Body of pancreas (tissue), 4 donors: ENCODE measurements around the gene WNK2. TPM values are rescaled to one million over a fixed set of nuclear protein-coding genes. Genes with fewer than 3 reads are reported as not detected.

Experiments used
- ATAC-seq: fragments of 150-250 bp; one replicate; pipeline ENCODE4 v1.9.1; 2016
- DNase-seq, 4 donors: peaks; one replicate each; pipeline ENCODE4 v3.0.0-alpha.2; 2019
- H3K27ac ChIP-seq, 4 donors: fragments of 200-600 bp; sonication (generic); 1 replicate in 3 of 4; 2 replicates in 1 of 4; pipeline versions ENCODE4 v1.5.1 to v1.6.1; 2016 to 2019; ENCODE audit warnings: mild to moderate bottlenecking in 1 of 4, mixed read lengths in 1 of 4, moderate library complexity in 1 of 4
- H3K27me3 ChIP-seq, 2 donors: fragments of 200-600 bp; sonication (generic); one replicate each; pipeline ENCODE4 v1.6.0; 2016; ENCODE audit warnings: mild to moderate bottlenecking in 1 of 2
- H3K36me3 ChIP-seq, 2 donors: fragments of 200-600 bp; sonication (generic); replicated peaks in 1 of 2; 2 replicates each; pipeline ENCODE4 v1.5.1; 2016; ENCODE audit warnings: low read depth in 2 of 2; ENCODE audit not compliant: insufficient read depth in 1 of 2
- H3K4me1 ChIP-seq: fragments of 200-600 bp; sonication (generic); one replicate; pipeline ENCODE4 v1.6.0; 2016
- H3K4me3 ChIP-seq, 2 donors: fragments of 200-600 bp; sonication (generic); 1 replicate in 1 of 2; 2 replicates in 1 of 2; pipeline ENCODE4 v1.5.1; 2016 to 2019
- H3K9me3 ChIP-seq, 3 donors: fragments of 200-600 bp; sonication (generic); 1 replicate in 2 of 3; 2 replicates in 1 of 3; pipeline ENCODE4 v1.5.1; 2016
- POLR2A ChIP-seq, 3 donors: fragments of 450-650 bp; IDR thresholded peaks; one replicate each; pipeline ENCODE4 v1.6.1; 2016; ENCODE audit warnings: antibody characterized with exemption in 3 of 3, mild to moderate bottlenecking in 2 of 3
- WGBS, 2 donors: methylation state at CpG; one replicate each; pipeline ENCODE4 v1.1.5; 2017; 5-methylcytosine and 5-hydroxymethylcytosine counted together
- intact Hi-C: fragments of 100-400 bp; cut with DNase I; formaldehyde crosslinking; loops from one replicate; pipeline ENCODE4 v1.15.1; 2023
- total RNA-seq, 2 donors: library from RNA; depleted of rRNA; stranded (reverse); fragments of >200 nt; gene quantifications; one replicate each; pipeline ENCODE4 v1.1.0, GENCODE V29; 2016
- TF ChIP-seq, protein P1 (sequence below), 7 experiments: fragments of 450-650 bp in 4 of 7; fragments of 200-600 bp in 3 of 7; sonication (generic) in 3 of 7; IDR thresholded peaks; one replicate each; pipeline ENCODE4 v1.5.1; 2016 to 2019; ENCODE audit warnings: antibody characterized with exemption in 7 of 7

WNK2 gene
- total RNA-seq, 2 donors from 2014 or later = 85.4 to 173 TPM

DNA sequence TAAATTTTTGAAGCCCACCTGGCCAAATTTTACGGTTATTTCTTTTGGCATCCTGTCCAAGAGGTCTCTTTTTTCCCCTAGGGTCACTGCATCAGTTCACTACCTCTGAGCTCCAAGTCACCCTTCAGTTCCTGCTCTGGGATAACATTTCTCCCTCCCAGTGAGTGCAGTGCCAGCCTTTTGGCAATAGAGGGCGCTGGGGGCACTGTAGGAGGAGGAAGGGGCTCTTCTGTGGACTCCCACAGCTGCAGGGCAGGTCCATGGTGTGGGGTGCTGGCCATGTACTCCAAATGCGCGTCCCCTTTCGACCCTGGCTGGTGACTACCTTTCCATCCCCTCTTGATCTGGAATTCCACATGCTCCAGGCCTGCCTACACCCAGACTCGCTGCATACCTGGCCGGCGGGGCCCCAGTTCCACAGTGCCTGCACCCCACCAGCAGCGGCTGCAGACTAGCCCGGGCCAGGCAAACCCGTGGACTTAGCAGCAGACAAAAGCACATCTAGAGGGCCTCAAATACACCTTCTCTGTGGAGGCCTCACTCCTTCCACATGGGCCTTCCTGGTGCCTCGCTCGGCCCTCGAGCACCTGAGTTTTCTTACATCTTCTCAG lies 29.5 kb upstream of the WNK2 start:
- Histone ChIP-seq H3K27me3 (no peaks in the 10 kb centered on the region), H3K27ac (no peak overlapping the region), H3K4me1 (no peaks in the 10 kb centered on the region), H3K4me3 (no peak overlapping the region), H3K9me3 (no peaks in the 10 kb centered on the region), H3K36me3 (no peaks in the 10 kb centered on the region)
- intact Hi-C loops = no loop called here
- ATAC-seq = no peak
- peak in 1 of 4 donors; percentile 33 for DNase-seq
- TF ChIP-seq, protein P1, sequence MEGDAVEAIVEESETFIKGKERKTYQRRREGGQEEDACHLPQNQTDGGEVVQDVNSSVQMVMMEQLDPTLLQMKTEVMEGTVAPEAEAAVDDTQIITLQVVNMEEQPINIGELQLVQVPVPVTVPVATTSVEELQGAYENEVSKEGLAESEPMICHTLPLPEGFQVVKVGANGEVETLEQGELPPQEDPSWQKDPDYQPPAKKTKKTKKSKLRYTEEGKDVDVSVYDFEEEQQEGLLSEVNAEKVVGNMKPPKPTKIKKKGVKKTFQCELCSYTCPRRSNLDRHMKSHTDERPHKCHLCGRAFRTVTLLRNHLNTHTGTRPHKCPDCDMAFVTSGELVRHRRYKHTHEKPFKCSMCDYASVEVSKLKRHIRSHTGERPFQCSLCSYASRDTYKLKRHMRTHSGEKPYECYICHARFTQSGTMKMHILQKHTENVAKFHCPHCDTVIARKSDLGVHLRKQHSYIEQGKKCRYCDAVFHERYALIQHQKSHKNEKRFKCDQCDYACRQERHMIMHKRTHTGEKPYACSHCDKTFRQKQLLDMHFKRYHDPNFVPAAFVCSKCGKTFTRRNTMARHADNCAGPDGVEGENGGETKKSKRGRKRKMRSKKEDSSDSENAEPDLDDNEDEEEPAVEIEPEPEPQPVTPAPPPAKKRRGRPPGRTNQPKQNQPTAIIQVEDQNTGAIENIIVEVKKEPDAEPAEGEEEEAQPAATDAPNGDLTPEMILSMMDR (IDR thresholded peaks at IDR 0.05) = peak in 6 of 7 experiments; percentile 17 to 50 (median 36)
- TF ChIP-seq POLR2A (IDR thresholded peaks at IDR 0.05) = no peak
- 71 to 76% methylated on average over 8 to 11 of the region's 14 CpGs for WGBS, 2 donors

- Histone ChIP-seq H3K9me3 (no peaks in the 10 kb centered on the region), H3K4me3 (no peak overlapping the region), H3K4me1 (peaks cover 9% of the 10 kb centered on the region), H3K27me3 (no peaks in the 10 kb centered on the region), H3K36me3 (no peaks in the 10 kb centered on the region), H3K27ac (no peak overlapping the region)
- ATAC-seq (no peak), DNase-seq (no peak)
- TF ChIP-seq POLR2A (IDR thresholded peaks at IDR 0.05) = no peak
- TF ChIP-seq, protein P1 (IDR thresholded peaks at IDR 0.05) = no peak
- 76 to 93% methylated on average over 8 to 15 of the region's 16 CpGs for WGBS, 2 donors
- intact Hi-C loops = no loop called here
Measured at GRCh38 chr9:93155716-93156474, 28.0 kb upstream of the WNK2 start.

- Histone ChIP-seq H3K4me3 (no peak overlapping the region), H3K9me3 (no peaks in the 10 kb centered on the region), H3K4me1 (peaks cover 9% of the 10 kb centered on the region), H3K36me3 (no peaks in the 10 kb centered on the region), H3K27me3 (no peaks in the 10 kb centered on the region), H3K27ac (no peak overlapping the region)
- 86 to 91% methylated on average over 7 to 11 of the region's 11 CpGs for WGBS, 2 donors
- intact Hi-C loops = no loop called here
- ATAC-seq (no peak), DNase-seq (no peak)
- TF ChIP-seq POLR2A (IDR thresholded peaks at IDR 0.05) = no peak
- TF ChIP-seq, protein P1 (IDR thresholded peaks at IDR 0.05) = no peak
Measured at GRCh38 chr9:93156475-93157008, 27.4 kb upstream of the WNK2 start.

- Histone ChIP-seq H3K9me3 (no peaks in the 10 kb centered on the region), H3K4me3 (no peak overlapping the region), H3K4me1 (peaks cover 9% of the 10 kb centered on the region), H3K27ac (no peak overlapping the region), H3K27me3 (no peaks in the 10 kb centered on the region), H3K36me3 (no peaks in the 10 kb centered on the region)
- intact Hi-C loops = loop anchor here (5.0 kb wide), 1 partner anchor 142 kb away; no protein-coding TSS in a partner anchor
- ATAC-seq = peak; percentile 98
- peak; percentile 89 to 92 (median 89) for DNase-seq
- no peak for TF ChIP-seq POLR2A (IDR thresholded peaks at IDR 0.05)
- TF ChIP-seq, protein P1 (IDR thresholded peaks at IDR 0.05) = peak; percentile 95 to 98 (median 97)
- WGBS, 2 donors = 7 to 8% methylated on average over 19 of the region's 19 CpGs
Measured at GRCh38 chr9:93159601-93160471, 24.1 kb upstream of the WNK2 start.
